HG03354 (cell line): ENCODE results near the gene RITA1.

Source experiments
- ATAC-seq: cut with Tn5 transposase; IDR thresholded peaks from one replicate; pipeline ENCODE4 v1.9.1; 2021; ENCODE audit warnings: mild to moderate bottlenecking; ENCODE audit not compliant: unreplicated experiment, poor library complexity, severe bottlenecking

RITA1 gene

GRCh38 chr12:113224955-113225354 is 39.4 kb downstream of the RITA1 start:
- no peak for ATAC-seq

- ATAC-seq = no peak
These were observed 41.4 kb downstream of the RITA1 start for GRCh38 chr12:113226696-113227568.

DNA sequence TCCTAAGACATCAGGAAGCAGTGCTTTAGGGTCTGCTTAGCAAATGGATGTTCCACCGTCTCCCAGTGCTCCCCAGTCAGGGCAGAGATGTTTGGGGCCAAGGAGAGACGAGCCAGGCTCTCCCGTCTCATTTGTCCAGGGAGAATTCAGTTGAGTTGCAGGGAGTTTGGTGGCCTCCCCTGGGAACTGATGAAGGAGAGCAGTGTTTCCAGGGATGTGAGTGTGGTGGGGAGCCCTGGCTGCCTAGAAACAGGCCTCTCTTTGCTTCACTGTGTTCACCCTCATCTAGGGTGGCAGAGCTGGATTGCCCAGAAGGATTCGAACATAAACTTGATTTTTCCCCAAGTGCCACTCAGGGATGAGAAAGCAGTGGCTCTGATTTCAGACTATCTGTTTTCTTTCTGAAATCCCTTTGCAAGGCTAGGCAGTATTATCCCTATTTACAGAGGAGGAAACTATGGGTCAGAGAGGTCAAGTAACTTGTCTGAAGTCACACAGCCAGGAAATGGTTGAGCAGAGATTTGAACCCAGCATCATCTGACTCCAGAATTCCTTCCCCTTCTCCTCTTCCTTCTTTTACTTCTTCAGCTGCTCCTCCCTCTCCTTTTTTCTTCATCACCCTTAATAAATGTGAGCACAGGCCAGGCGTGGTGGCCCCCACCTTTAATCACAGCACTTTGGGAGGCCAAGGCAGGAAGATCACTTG is 42.3 kb downstream of the RITA1 start:
- ATAC-seq = no peak

DNA sequence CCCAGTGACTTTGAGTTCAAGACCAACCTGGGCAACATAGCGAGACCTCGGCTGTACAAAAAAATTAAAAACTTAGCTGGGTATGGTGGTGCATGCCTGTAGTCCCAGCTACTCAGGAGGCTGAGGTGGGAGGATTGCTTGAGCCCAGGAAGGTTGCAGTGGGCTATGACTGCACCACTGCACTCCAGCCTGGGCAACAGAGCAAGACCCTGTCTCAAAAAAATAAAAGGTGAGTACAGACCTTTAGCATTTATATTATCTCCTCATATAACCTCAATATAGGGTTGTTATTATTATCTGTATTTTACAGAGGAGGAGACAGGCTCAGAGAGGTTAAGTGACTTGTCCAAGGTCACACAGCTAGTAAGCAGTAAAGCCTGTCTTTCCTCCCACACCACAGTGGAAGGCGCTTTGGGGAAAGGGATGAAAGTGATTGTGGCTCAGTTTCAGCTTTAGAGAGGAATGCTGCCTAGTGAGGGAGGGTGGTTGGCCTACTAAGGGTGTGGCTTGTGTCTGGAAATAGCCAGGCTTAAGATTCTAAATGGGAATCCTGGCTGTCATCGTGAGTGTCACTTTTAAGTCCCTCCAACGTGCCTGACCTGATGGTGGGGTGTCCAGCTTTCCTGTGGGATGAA is 43.0 kb downstream of the RITA1 start:
- ATAC-seq = no peak

- ATAC-seq = no peak
These were observed 45.1 kb downstream of the RITA1 start for GRCh38 chr12:113230315-113231234.

DNA sequence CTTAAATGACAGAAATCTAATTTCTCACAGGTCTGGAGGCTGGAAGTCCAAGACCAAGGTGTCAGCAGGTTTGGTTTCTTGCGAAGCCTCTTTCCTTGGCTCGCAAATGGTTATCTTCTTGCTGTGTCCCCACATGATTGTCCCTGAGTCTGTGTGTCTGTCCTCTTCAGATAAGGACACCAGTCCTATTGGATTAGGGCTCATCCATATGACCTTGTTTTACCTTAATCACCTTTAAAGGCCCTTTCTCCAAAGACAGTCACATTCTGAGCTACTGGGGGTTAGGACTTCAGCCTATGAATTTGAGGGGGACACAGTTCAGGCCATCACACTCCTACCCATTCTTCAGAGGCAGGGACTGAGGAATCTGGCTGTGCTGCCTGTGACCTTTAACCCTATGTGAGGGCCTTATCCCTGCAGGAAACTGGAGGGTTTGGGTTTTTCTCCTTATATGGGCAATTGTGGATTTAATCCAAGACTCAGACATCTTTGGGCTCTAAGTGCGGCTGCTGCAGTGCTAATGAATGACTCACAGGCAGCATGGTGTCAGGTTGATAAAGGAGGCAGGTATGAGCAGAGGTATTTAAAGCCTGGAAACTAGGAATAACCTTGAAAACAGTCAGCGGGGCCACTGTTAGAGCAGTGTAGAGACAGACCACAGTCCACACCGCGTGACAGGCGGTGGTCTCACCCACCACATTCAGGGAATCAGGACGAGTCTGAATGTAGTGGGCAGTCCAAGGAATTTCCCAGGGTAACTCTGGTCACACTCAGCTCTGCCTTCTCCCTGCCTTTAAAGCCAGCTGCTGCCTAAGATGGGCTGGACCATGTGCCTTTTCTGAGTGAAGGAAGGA is 45.9 kb downstream of the RITA1 start:
- ATAC-seq = no peak

GRCh38 chr12:113232089-113232839 is 46.7 kb downstream of the RITA1 start:
- no peak for ATAC-seq

DNA sequence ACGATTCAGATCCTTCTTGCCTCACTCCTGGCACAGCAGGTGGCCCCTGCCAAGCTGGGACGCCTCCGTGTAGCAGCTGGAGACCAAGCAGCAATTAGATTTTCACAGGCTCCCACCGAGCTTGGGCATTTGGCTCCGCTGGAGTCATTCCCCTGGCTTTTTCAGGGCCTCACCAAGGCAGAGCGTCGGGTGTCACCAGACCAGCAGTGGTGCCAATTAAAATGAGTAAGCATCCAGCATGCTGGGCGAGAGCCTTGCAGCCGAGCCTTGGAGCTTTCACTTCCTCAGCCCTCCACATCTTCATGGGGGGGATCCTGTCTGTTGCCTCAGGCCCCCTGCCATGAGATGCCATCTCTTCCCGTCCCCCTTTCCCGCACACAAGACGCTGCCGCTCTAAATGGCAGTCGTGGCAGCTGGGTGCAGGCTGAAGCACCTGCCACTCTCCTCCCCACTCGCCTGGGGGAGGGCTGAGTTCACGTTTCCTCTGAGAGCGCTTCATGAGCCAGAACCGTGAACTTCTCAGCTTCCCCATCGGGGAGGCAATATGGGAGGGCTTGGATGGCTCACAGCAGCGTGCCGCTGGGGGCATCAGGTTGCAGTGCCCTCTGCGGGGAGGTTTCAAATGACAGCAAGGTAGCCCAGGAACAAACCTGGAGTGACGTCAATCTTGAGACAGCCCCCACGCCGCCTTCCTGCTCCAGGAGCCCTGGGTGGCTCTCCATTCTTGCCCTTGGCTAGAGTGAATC is 47.5 kb downstream of the RITA1 start:
- ATAC-seq = peak; percentile 77

DNA sequence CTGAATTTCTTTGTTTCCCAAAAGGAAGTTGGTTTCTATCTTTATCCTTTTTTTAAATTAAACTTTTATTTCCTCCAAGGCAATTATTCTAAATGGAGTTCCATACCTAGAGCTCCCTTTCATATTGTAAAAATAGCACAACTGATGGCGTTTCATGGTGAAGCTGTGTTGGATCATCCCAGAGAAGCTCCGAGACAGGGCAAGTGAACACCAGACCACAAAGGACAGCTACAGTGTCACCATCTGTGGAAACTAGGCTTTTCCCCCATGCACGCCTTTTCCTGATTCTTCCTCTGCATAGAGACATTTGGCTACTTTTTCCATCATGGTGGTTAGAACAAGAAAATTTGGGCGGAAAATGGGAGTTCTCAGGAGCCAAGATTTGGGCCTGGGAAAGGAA is 48.4 kb downstream of the RITA1 start:
- ATAC-seq = no peak

GRCh38 chr12:113234483-113234882 is 49.0 kb downstream of the RITA1 start:
- ATAC-seq = no peak

- no peak for ATAC-seq
These were observed 50.5 kb downstream of the RITA1 start for GRCh38 chr12:113235976-113236375.

GRCh38 chr12:113236539-113237399 is 51.2 kb downstream of the RITA1 start:
- no peak for ATAC-seq

GRCh38 chr12:113237748-113238147 is 52.2 kb downstream of the RITA1 start:
- ATAC-seq = no peak

DNA sequence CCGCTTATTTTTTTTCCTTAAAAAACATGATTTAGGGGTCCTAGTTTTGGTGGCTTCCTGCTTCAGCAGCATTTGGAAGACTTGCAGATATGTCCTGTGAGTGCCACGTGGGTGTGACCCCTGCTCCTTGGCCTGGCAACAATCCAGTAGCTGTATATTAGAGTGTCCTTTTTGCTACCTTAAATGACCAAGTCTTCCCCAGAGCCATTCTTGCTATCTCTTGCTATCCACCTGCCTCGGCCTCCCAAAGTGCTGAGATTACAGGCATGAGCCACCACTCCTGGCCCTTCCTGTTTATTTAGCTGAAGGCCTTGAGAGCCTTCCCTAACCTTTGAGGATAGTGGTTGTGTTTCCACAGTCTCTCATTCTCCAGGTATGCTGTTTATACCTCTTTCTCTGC is 52.8 kb downstream of the RITA1 start:
- no peak for ATAC-seq

DNA sequence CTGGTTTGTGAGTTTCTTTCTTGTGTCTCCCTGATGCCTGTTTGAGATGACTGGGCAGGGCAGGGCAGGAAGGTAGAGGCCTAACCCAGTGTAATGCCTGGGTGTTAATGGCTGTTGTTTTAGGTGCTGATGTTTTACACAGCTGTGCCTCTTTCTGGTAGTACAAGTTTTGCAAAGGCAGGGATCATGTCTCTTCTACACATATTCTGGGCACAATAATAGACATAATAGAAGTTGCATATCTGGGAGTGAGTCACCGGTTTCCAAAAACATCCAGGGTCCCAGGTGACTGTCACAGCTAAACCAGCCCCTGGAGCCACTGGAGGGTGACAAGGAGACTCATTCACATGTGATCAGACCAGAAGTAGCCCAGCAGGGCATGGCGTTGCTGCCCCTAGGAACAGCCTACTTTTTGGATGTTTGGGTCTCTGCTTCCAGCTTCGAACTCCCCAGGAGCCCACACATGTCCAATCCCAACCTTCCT is 53.8 kb downstream of the RITA1 start:
- no peak for ATAC-seq

DNA sequence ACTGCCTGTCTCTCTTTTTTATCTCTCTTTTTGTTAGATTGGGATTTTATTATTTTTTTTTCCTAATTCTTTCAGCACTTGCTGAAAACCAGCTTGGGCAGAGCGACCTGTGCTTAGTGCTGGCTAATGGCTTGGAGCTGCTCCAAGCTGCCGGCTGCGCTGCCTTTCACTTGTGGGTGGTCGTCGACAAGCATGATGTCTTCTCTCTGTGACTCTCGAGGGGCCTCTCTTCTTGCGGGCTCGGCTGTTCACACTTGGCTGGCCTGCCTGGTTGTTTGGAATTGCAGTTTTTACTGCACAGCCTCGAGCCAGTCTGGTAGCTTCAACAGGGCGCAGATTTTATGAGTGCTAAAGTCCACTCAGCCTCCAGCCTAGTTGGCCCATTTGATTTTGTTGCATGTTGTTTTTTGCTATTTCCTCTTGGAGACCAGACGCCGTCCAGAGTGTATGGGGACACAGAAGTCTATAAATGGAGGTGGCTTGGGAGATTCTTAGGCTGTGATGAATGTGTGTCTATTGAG is 54.4 kb downstream of the RITA1 start:
- ATAC-seq = no peak
